Activated CD8-positive, alpha-beta memory T cell treated with anti-CD3 and anti-CD28 coated beads for 4 hours (primary cell): Measurements from ENCODE around the gene MYO9A.
"Not testable (repeated sequence)": the region's sequence is repeated elsewhere in the genome, so short reads cannot be mapped to it uniquely, and the experiment has no call there.

Experiments used
- DNase-seq, 2 donors: peaks; one replicate each; pipeline ENCODE4 v3.0.0-alpha.2; 2020; ENCODE audit warnings: low read depth in 2 of 2

The MYO9A gene

GRCh38 chr15:72086920-72087648 lies 30.9 kb downstream of the MYO9A start:
- no peak for DNase-seq

DNA sequence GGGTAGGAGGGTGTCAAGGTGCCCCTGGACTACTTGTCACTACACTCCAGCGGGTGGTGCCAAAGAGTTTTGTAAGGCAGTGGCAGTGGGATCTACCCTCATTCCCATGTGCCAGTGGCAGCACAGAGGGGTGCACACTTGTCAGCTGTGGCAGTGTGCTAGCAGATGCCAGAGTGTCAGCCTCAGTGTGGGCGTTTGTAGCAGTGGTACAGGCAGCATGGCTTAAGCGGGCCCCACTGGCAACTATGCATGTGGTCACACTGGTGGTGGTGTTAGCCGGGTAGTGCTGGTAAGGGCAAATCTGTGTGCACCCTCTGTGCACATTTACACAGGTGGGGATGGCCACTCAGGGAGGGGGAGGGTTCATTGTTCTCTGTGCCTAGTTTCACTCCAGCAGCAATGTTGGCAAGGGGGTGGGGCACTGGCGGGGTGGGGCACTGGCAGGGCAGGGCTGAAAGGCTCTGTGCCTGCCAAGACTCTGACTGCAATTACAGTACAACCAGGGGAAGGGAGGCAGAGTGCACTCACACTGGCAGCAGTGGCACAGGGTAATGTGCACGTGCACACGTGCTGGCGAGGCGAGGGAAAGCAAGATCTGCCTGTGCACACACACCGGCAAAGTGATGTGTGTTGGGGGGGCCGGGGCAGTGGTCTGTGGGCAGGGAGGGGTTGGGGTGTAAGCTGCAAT lies 31.8 kb downstream of the MYO9A start:
- no peak for DNase-seq

GRCh38 chr15:72082176-72082575 lies 35.8 kb downstream of the MYO9A start:
- no peak for DNase-seq

GRCh38 chr15:72078887-72079286 lies 39.1 kb downstream of the MYO9A start:
- DNase-seq = no peak

DNA sequence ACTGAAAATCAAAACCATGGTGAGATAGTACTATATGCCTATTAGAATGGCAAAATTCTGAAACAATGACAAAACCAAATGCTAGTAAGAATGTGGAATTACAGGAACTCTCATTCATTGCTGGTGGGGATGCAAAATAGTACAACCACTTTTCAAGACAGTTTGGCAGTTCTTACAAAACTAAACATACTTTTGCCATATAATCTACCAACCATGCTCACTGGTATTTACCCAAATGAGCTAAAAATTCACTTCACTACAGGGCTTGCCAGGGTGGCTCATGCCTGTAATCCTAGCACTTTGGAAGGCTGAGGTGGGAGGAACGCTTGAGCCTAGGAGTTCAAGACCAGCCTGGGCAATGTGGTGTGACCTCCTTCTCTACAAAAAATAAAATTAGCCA lies 40.0 kb downstream of the MYO9A start:
- no peak for DNase-seq

DNA sequence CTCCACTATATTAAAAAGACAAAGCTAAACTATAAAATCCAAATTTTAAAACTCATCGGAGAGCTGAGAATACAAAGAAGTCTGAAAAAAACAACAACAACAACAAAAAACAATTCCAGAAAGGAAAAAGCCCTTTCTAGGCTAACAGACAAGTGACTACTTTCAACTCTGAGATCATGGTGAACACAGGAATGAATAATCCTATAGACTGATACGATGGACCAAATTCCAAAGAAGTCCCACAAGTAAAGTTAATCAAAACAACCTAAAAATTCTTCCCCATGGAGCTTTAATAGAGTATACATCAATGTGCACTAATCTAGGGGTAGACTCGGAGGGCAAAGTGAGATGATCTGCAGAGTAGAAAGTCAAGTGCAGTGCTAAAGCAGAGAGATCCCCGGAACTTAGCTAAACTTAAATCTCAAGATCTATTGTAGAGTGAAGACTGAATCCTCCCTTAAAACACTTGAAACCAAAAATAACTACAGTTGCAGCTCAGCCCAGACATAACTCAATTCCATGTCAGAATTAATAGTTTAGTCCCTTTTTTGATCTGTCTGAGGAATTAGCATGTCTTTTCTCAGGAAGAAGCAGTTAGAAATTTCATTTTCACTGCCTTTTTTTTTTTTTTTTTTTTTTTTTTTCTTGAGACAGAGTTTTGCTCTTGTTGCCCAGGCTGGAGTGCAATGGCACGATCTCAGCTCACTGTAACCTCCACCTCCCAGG lies 43.5 kb downstream of the MYO9A start:
- no peak for DNase-seq

GRCh38 chr15:72071448-72071825 lies 46.5 kb downstream of the MYO9A start:
- not testable (repeated sequence) for DNase-seq

- DNase-seq = no peak
Observed at GRCh38 chr15:72070817-72071447, 47.0 kb downstream of the MYO9A start.

DNA sequence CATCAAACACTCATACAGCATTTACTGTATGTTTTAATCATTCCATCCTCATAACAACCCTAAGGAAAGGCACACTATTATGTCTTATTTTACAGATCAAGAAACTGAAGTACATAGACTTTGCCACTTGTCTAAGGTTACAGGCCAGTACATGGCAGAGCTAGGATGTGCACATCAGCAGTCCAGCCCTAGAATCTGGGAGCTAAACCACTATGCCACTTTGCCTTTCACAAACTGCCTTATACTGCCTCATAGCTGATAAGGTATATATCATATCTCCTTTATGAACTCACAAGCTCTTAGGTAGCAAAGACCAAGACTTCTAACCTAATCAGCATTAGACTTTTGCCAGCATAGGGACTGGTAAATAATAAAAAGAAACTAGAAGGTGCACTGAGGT lies 49.1 kb downstream of the MYO9A start:
- no peak for DNase-seq

DNA sequence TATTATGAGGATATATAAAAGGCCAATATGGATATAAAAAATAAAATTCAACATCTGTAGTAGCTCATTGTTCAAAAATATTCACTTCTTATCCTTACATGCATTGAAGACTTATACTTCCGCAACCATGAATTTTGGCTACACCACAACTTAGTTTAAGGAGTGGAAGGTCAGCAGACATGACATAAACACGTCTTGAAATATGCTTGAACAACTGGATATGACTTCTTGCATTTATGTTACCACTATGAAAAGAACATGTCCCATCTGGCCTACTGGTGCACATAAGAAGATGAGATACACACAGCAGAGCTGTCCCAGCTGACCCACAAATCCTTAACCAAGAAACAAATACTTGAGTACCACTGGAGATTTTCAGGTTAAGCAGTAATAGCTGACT lies 52.1 kb downstream of the MYO9A start:
- no peak for DNase-seq

DNA sequence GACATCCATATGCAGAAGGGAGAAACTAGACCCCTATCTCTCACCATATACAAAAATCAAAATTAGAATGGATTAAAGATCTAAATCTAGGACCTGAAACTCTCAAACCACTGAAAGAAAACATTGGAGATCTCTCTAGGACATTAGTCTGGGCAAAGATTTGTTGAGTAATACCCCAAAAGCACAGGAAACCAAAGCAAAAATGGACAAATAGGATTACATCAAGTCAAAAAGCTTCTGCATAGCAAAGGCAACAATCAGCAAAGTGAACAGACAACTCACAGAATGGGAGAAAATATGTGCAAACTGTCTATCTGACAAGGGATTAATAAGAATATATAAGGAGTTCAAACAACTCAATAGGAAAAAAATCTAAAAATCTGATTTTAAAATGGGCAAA lies 54.8 kb downstream of the MYO9A start:
- DNase-seq = no peak

GRCh38 chr15:72062319-72062718 lies 55.6 kb downstream of the MYO9A start:
- no peak for DNase-seq

- DNase-seq = no peak
Observed at GRCh38 chr15:72060687-72061250, 57.2 kb downstream of the MYO9A start.

DNA sequence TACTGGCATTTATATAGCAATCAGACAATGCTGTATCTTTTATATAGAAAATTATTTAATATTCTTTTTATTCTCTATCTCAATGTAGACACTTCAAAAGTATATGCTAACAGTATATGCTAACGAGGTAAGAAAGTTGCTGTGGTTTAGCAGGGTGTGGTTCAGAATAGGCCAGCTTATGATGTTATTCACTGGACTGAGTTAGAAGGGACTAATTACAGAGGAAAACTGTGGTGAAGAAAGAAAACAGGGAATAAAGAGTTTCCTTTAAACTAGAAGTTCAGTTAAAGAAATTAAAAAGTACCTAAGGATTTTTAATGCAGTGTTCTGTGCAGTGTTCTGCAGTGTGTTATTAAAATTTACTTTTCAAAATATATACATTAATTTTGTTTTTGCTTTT lies 59.4 kb downstream of the MYO9A start:
- no peak for DNase-seq

DNA sequence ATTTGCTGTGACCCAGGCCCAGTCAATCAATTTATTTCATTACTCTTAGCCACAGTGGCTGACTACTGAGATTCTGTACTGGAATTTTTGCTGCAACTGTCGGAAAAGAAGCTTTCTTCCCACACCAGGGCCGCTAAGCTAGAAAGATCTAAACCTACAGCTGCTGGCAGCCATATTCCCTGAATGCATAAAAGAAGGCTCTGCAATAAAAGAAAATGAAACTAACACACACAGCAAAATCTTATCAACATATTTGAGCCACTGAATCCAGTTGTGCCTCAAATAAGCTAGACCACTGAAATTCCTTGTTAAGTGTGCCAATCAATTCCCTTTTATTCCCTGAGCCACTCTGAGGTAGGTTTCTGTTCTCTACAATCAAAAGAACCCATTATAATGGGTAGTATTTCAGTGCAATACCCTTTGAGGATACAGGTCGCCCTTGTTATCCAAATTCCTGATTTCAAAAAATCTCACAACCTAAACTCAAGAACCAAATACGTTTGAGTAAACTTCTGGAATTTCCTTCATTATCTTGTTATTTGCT lies 60.3 kb downstream of the MYO9A start:
- no peak for DNase-seq

- DNase-seq = not testable (repeated sequence)
Observed at GRCh38 chr15:72056217-72056616, 61.7 kb downstream of the MYO9A start.

DNA sequence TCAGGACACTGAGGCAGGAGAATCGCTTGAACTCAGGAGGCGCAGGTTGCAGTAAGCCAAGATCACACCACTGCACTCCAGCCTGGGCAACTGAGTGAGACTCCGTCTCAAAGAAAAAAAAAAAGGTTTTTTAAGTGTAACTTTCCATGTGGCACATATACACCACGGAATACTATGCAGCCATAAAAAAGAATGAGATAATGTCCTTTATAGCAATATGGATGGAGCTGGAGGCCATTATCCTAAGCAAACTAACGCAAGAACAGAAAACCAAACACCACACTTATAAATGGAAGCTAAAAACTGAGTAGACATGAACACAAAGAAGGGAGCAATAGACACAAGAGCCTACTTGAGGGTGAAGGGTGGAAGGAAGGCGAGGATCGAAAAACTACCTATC lies 64.7 kb downstream of the MYO9A start:
- DNase-seq = not testable (repeated sequence)

DNA sequence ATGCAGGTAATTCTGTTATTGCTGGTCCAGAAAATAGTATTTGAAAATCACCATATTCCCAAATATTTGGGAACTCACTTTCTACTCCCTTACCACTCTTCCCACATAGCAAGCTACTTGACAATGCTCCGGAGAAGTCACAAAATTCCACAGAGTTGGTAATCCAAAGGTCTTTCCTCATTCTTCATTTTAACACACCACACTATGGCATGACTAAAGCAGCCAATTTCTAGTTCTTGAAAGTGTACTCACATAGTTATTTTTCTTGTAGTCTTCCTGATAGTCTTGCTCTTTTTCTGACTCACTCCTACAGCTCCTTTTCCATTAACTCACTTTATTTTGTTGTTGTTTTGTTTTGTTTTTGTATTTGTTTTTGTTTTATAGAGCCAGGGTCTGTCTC lies 67.2 kb downstream of the MYO9A start:
- no peak for DNase-seq

- no peak for DNase-seq
Observed at GRCh38 chr15:72047020-72047419, 70.9 kb downstream of the MYO9A start.

- DNase-seq = no peak
Observed at GRCh38 chr15:72044956-72045355, 73.0 kb downstream of the MYO9A start.

DNA sequence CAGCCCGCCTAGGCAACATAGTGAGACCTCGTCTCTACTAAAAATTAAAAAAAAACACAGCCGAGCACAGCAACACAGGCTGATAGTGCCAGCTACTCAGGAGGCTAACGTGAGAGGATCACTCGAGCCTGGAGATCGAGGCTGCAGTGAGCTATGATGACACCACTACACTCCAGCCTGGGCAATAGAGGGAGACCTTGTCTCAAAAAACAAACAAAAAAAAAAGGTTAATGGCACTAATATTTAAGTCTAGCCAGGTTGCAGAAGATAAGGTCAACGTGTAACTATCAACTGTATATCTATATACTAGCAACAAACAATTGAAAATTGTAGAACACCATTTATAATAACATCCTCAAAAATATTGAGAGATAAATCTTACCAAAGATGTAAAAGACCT lies 75.1 kb downstream of the MYO9A start:
- no peak for DNase-seq

GRCh38 chr15:72042054-72042453 lies 75.9 kb downstream of the MYO9A start:
- no peak for DNase-seq
